ENCODE measurements around the gene TMEM120B. TPM values are rescaled to one million over a fixed set of nuclear protein-coding genes. Genes with fewer than 3 reads are reported as not detected.

Gene TMEM120B
- total and polyA plus RNA-seq, 2 of the 13 experiments (the other 11 are each of a cell fraction or from before 2014, with no cell fraction given): 7.1 to 12.9 TPM

DNA sequence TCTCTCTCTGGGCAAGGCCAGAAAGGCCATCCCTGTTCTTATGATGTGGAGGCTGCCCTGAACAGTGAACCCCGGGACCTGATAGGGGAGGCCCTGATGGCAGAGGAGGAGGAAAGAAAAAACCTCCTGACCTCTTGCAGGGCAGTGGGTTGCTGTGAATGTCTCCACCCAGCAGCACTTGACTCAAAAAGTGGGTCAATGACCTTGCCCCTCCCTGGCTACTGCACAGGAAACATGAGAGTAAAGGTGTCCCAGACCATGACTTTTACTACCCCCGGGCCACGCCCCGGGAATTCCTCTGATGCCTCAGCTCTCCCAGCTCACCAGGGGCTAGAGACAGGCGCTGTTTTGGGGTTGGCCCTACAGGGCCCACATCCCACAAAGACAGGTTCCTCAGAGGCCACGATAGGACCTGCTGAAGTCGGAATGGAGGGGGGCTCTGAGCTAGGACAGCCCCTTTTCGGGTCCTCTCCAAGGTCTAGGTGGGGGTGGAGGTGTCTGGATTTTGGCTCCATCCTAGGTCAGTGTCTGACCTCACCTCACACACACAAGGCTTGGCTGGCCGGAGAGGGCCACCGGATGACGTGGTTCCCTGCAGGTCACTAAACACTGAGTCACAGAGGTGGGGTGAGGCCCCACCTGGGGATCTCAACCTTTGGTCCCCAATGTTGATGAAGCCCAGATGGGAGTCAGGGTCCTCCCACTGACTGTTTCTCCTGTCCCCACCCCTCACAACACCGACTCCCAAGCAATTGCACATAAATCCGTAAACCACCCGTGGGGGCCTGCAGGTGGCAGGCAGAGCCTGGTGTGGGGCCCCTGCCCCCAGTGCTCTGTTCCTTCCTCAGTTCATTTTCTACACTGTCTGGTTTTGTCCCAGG lies 79.4 kb downstream of the TMEM120B start (continued):
- TF ChIP-seq, protein P1, sequence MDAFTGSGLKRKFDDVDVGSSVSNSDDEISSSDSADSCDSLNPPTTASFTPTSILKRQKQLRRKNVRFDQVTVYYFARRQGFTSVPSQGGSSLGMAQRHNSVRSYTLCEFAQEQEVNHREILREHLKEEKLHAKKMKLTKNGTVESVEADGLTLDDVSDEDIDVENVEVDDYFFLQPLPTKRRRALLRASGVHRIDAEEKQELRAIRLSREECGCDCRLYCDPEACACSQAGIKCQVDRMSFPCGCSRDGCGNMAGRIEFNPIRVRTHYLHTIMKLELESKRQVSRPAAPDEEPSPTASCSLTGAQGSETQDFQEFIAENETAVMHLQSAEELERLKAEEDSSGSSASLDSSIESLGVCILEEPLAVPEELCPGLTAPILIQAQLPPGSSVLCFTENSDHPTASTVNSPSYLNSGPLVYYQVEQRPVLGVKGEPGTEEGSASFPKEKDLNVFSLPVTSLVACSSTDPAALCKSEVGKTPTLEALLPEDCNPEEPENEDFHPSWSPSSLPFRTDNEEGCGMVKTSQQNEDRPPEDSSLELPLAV (CRISPR knock-in tag; conservative IDR thresholded peaks at IDR 0.05; ENCODE audit: low read depth): no peak
- TF ChIP-seq ZNF451 (CRISPR knock-in tag; IDR thresholded peaks at IDR 0.05) (no peak), ZNF496 (CRISPR knock-in tag; IDR thresholded peaks at IDR 0.05; ENCODE audit: insufficient replicate concordance) (no peak), STAG1 (CRISPR knock-in tag; IDR thresholded peaks at IDR 0.05) (0 out of 2 replicates have a peak, but pooled peaks have one; percentile 2), ZNF850 (CRISPR knock-in tag; conservative IDR thresholded peaks at IDR 0.05) (no peak), MED1 (CRISPR knock-in tag; IDR thresholded peaks at IDR 0.05) (peak; percentile 49), BCL6 (CRISPR knock-in tag; IDR thresholded peaks at IDR 0.05) (peak; percentile 45; the same call in 1 of the 2 replicates), ZNF572 (CRISPR knock-in tag; IDR thresholded peaks at IDR 0.05) (no peak), TARDBP (CRISPR knock-in tag; IDR thresholded peaks at IDR 0.05) (no peak), NBN (conservative IDR thresholded peaks at IDR 0.05) (no peak), SATB2 (CRISPR knock-in tag; IDR thresholded peaks at IDR 0.05) (no peak), MATR3 (CRISPR knock-in tag; IDR thresholded peaks at IDR 0.05) (no peak), ZNF44 (CRISPR knock-in tag; IDR thresholded peaks at IDR 0.05) (no peak), SOX6 (IDR thresholded peaks at IDR 0.05) (no peak), SOX6 (CRISPR knock-in tag; IDR thresholded peaks at IDR 0.05) (peak; percentile 42; the same call in 1 of the 2 replicates), SMC3 (IDR thresholded peaks at IDR 0.05; ENCODE audit: low read length) (no peak)
- TF ChIP-seq, protein P2, sequence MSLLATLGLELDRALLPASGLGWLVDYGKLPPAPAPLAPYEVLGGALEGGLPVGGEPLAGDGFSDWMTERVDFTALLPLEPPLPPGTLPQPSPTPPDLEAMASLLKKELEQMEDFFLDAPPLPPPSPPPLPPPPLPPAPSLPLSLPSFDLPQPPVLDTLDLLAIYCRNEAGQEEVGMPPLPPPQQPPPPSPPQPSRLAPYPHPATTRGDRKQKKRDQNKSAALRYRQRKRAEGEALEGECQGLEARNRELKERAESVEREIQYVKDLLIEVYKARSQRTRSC (CRISPR knock-in tag; IDR thresholded peaks at IDR 0.05; ENCODE audit: low read depth): no peak
- TF ChIP-seq, protein P3, sequence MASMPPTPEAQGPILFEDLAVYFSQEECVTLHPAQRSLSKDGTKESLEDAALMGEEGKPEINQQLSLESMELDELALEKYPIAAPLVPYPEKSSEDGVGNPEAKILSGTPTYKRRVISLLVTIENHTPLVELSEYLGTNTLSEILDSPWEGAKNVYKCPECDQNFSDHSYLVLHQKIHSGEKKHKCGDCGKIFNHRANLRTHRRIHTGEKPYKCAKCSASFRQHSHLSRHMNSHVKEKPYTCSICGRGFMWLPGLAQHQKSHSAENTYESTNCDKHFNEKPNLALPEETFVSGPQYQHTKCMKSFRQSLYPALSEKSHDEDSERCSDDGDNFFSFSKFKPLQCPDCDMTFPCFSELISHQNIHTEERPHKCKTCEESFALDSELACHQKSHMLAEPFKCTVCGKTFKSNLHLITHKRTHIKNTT (CRISPR knock-in tag; IDR thresholded peaks at IDR 0.05): no peak
- TF ChIP-seq, protein P4, sequence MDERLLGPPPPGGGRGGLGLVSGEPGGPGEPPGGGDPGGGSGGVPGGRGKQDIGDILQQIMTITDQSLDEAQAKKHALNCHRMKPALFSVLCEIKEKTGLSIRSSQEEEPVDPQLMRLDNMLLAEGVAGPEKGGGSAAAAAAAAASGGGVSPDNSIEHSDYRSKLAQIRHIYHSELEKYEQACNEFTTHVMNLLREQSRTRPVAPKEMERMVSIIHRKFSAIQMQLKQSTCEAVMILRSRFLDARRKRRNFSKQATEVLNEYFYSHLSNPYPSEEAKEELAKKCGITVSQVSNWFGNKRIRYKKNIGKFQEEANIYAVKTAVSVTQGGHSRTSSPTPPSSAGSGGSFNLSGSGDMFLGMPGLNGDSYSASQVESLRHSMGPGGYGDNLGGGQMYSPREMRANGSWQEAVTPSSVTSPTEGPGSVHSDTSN (CRISPR knock-in tag; IDR thresholded peaks at IDR 0.05): no peak
- TF ChIP-seq, protein P5, sequence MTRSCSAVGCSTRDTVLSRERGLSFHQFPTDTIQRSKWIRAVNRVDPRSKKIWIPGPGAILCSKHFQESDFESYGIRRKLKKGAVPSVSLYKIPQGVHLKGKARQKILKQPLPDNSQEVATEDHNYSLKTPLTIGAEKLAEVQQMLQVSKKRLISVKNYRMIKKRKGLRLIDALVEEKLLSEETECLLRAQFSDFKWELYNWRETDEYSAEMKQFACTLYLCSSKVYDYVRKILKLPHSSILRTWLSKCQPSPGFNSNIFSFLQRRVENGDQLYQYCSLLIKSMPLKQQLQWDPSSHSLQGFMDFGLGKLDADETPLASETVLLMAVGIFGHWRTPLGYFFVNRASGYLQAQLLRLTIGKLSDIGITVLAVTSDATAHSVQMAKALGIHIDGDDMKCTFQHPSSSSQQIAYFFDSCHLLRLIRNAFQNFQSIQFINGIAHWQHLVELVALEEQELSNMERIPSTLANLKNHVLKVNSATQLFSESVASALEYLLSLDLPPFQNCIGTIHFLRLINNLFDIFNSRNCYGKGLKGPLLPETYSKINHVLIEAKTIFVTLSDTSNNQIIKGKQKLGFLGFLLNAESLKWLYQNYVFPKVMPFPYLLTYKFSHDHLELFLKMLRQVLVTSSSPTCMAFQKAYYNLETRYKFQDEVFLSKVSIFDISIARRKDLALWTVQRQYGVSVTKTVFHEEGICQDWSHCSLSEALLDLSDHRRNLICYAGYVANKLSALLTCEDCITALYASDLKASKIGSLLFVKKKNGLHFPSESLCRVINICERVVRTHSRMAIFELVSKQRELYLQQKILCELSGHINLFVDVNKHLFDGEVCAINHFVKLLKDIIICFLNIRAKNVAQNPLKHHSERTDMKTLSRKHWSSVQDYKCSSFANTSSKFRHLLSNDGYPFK (CRISPR knock-in tag; IDR thresholded peaks at IDR 0.05; ENCODE audit: borderline replicate concordance): no peak; the same call in 1 of the 2 replicates
- TF ChIP-seq, protein P6, sequence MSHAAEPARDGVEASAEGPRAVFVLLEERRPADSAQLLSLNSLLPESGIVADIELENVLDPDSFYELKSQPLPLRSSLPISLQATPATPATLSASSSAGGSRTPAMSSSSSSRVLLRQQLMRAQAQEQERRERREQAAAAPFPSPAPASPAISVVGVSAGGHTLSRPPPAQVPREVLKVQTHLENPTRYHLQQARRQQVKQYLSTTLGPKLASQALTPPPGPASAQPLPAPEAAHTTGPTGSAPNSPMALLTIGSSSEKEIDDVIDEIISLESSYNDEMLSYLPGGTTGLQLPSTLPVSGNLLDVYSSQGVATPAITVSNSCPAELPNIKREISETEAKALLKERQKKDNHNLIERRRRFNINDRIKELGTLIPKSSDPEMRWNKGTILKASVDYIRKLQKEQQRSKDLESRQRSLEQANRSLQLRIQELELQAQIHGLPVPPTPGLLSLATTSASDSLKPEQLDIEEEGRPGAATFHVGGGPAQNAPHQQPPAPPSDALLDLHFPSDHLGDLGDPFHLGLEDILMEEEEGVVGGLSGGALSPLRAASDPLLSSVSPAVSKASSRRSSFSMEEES (CRISPR knock-in tag; IDR thresholded peaks at IDR 0.05): peak; percentile 17; the same call in 1 of the 2 replicates
